Left lung (tissue), 10 donors: ENCODE data around the gene MIOX. TPM values are rescaled to one million over a fixed set of nuclear protein-coding genes. Genes with fewer than 3 reads are reported as not detected.

Experiments used
- ATAC-seq: fragments of 200-7000 bp; cut with Tn5 transposase; one replicate; pipeline ENCODE4 v1.9.1; 2020; ENCODE audit warnings: moderate library complexity
- DNase-seq, 4 donors: peaks; one replicate each; pipeline ENCODE4 v3.0.0-alpha.2; 2013 to 2020
- H3K27ac ChIP-seq, 2 donors: fragments of 200-600 bp; sonication (generic) in 1 of 2; one replicate each; pipeline versions ENCODE4 v1.5.0 to v1.8.0; 2020 to 2021
- H3K27me3 ChIP-seq, 2 donors: fragments of 200-600 bp; sonication (generic) in 1 of 2; one replicate each; pipeline versions ENCODE4 v1.5.0 to v1.8.0; 2020 to 2021
- H3K36me3 ChIP-seq, 2 donors: fragments of 200-600 bp; sonication (generic) in 1 of 2; one replicate each; pipeline versions ENCODE4 v1.5.0 to v1.8.0; 2020 to 2021
- H3K4me1 ChIP-seq, 2 donors: fragments of 200-600 bp; one replicate each; pipeline ENCODE4 v1.8.0; 2021
- H3K4me3 ChIP-seq, 2 donors: fragments of 200-600 bp; sonication (generic) in 1 of 2; one replicate each; pipeline versions ENCODE4 v1.5.0 to v1.8.0; 2020 to 2021; ENCODE audit warnings: mild to moderate bottlenecking in 1 of 2
- H3K9me3 ChIP-seq, 2 donors: fragments of 200-600 bp; sonication (generic) in 1 of 2; one replicate each; pipeline versions ENCODE4 v1.5.0 to v1.8.0; 2020 to 2021
- intact Hi-C, 2 donors: fragments of 100-400 bp; cut with DNase I; formaldehyde crosslinking; loops; one replicate each; pipeline versions ENCODE4 v1.11.2 to v1.14.2; 2022
- polyA plus RNA-seq, 6 donors: library from polyadenylated mRNA; unstranded; fragments of 120-200 nt; gene quantifications; one replicate each; pipeline ENCODE4 v1.2.1, GENCODE V29; 2013; ENCODE audit not compliant: insufficient read length in 6 of 6
- total RNA-seq, 2 donors: library from RNA; stranded (reverse); fragmentation: NEBNext Ultra II Directional; extraction: Animal tissue kit (Norgen Biotek cat#: 25700); gene quantifications; one replicate each; pipeline ENCODE4 v1.2.1, GENCODE V29; 2021
- TF ChIP-seq, protein P1 (sequence below), 2 donors: fragments of 200-600 bp; sonication (generic) in 1 of 2; IDR thresholded peaks; one replicate each; pipeline versions ENCODE4 v1.5.0 to v1.8.0; 2021; ENCODE audit warnings: antibody characterized with exemption in 2 of 2
- donor health status: DM: no; HTN: yes; CAD: no.
- donor health status: DM: no; HTN: no; CAD: no.

MIOX gene
- total and polyA plus RNA-seq, 8 donors: 0.12 to 0.27 (median 0.15) TPM; not detected in 3

DNA sequence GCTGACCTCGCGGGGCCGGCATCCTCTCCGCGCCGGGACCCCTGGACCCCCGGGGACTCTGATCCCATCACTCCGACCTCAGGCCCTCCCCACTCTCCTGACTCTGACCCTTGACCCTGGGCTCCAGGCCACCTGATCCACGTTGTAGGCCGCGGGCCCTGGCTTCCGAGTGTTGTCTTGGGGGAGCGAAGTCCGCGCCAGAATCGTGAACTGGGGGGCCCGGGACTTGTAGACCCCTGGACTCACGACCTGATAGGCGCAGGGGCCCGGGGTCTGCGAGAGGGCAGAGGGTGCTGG, 43.9 kb downstream of the MIOX start:
- peak; percentile 0 for ATAC-seq

DNA sequence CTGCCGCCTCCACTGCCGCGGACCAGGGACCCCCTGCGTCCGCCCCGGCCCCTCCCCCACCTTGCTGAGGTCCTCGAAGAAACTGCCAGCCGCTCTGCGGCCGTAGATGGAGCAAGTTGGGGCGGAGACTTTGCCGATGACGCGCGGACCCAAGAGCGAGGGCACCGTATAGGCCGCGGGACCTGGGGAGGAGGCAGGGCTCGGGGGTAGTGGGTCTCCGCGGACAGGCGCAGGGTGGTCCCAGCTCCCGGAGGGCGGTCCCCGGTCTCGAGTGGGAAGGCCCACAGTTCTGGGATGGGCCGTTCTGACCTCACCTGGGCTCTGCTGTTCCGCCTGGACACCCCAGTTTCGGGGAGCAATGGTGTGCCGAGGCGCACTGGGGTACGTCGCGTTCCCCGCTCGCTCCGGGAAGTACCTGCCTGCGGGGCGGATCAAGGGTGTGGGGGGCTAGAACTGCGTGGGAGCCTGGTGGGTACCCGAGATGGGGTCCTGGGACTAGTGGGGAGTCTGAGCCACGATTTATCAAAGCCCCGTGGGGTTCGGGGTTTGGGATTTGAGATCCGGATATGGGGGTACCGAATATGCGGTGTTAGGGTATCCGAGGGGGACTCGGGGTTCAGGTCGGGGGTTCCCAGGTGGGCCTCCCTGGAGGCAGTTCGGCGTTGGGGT, 44.4 kb downstream of the MIOX start:
- H3K4me1 ChIP-seq: peaks cover 6 to 71% of the 10 kb centered on the region in 2 donors
- H3K9me3 ChIP-seq: no peaks in the 10 kb centered on the region
- ATAC-seq (peak; percentile 57), DNase-seq (peak; percentile 54 to 99 (median 91))
- peak overlapping the region; percentile 99 for H3K27ac ChIP-seq
- TF ChIP-seq, protein P1, sequence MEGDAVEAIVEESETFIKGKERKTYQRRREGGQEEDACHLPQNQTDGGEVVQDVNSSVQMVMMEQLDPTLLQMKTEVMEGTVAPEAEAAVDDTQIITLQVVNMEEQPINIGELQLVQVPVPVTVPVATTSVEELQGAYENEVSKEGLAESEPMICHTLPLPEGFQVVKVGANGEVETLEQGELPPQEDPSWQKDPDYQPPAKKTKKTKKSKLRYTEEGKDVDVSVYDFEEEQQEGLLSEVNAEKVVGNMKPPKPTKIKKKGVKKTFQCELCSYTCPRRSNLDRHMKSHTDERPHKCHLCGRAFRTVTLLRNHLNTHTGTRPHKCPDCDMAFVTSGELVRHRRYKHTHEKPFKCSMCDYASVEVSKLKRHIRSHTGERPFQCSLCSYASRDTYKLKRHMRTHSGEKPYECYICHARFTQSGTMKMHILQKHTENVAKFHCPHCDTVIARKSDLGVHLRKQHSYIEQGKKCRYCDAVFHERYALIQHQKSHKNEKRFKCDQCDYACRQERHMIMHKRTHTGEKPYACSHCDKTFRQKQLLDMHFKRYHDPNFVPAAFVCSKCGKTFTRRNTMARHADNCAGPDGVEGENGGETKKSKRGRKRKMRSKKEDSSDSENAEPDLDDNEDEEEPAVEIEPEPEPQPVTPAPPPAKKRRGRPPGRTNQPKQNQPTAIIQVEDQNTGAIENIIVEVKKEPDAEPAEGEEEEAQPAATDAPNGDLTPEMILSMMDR (IDR thresholded peaks at IDR 0.05): no peak
- peak overlapping the region; percentile 71 to 85 for H3K4me3 ChIP-seq
- peaks cover 0 to 20% of the 10 kb centered on the region in 2 donors for H3K36me3 ChIP-seq
- no peaks in the 10 kb centered on the region for H3K27me3 ChIP-seq
- intact Hi-C loops: no loop called here

More for the DNA sequence above, 43.9 kb downstream of the MIOX start:
- TF ChIP-seq, protein P1 (IDR thresholded peaks at IDR 0.05): no peak
- DNase-seq: no peak
- peaks cover 0 to 20% of the 10 kb centered on the region in 2 donors for H3K36me3 ChIP-seq
- H3K27me3 ChIP-seq: no peaks in the 10 kb centered on the region
- intact Hi-C loops: no loop called here
- peak overlapping the region; percentile 99 for H3K27ac ChIP-seq
- H3K9me3 ChIP-seq: no peaks in the 10 kb centered on the region
- peak overlapping the region; percentile 71 to 85 for H3K4me3 ChIP-seq
- H3K4me1 ChIP-seq: peaks cover 6 to 66% of the 10 kb centered on the region in 2 donors

DNA sequence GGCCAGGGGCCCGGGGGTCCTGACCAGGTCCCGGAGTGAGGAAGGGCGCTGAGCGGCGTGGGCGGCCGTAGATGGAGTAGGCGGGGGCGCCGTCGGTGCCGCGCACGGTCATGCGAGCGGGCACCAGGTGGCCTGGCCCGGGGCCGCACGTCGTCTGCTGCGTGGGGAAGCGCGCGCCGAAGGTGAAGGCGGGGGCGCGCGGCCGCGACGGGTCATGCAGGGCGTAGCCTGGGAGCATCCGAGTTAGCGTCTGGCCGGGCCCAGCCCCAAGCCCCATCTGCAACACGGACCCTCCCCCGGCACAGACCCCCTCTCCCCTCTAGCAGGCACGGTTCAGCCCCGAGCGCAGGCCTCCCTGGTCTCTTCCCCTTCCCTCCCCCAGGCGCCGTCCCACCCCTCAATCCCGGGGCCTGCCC, 44.9 kb downstream of the MIOX start:
- H3K27me3 ChIP-seq: no peaks in the 10 kb centered on the region
- H3K27ac ChIP-seq: peak overlapping the region; percentile 99
- no peaks in the 10 kb centered on the region for H3K9me3 ChIP-seq
- peaks cover 0 to 20% of the 10 kb centered on the region in 2 donors for H3K36me3 ChIP-seq
- TF ChIP-seq, protein P1 (IDR thresholded peaks at IDR 0.05): no peak
- peaks cover 6 to 75% of the 10 kb centered on the region in 2 donors for H3K4me1 ChIP-seq
- ATAC-seq: peak; percentile 29
- peak overlapping the region; percentile 71 to 85 for H3K4me3 ChIP-seq
- peak in 2 of 4 donors; percentile 78 to 94 for DNase-seq
- intact Hi-C loops: no loop called here

DNA sequence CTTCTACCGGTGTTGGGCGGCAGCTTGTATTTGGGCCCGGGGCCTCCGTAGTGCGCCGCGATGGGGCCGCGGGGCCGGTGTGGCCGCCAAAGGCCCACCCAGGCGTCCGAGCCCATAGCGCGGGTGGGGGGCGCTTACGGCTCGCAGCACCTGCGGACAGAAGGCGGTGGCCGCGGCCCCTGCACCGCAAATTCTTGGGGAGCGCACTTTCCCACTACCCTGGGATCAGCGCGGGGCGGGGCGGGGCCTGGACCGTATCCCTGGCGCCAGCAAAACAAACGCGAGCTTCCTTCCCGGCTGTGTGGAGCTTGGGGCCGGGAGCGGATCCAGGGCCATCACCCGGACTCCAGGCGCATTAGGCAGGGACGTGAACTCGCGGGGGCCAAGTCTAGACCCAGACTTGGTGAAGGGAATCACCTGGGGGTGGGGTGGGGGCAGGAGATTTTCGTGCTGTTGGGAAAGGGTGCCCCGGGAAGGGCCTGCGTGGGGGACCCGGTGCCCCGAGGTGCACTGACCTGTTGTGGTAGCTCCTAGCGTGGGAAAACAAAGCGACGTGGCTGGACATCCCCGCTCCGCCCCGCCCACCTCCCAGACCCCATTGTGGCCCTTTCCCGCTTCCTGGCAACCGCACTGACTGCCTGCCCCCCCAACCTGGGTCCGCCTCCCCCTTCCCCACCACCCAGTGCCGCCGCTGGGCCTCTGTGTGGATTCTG, 45.5 kb downstream of the MIOX start:
- ATAC-seq (peak; percentile 43), DNase-seq (peak; percentile 68 to 95 (median 85))
- H3K27ac ChIP-seq: peak overlapping the region; percentile 99
- peaks cover under 1 to 75% of the 10 kb centered on the region in 2 donors for H3K4me1 ChIP-seq
- no peaks in the 10 kb centered on the region for H3K27me3 ChIP-seq
- no peaks in the 10 kb centered on the region for H3K9me3 ChIP-seq
- TF ChIP-seq, protein P1 (IDR thresholded peaks at IDR 0.05): no peak
- H3K4me3 ChIP-seq: peak overlapping the region; percentile 71 to 85
- intact Hi-C loops: no loop called here
- peaks cover 0 to 20% of the 10 kb centered on the region in 2 donors for H3K36me3 ChIP-seq
